ENCODE measurements around the gene TUFT1.

DNA sequence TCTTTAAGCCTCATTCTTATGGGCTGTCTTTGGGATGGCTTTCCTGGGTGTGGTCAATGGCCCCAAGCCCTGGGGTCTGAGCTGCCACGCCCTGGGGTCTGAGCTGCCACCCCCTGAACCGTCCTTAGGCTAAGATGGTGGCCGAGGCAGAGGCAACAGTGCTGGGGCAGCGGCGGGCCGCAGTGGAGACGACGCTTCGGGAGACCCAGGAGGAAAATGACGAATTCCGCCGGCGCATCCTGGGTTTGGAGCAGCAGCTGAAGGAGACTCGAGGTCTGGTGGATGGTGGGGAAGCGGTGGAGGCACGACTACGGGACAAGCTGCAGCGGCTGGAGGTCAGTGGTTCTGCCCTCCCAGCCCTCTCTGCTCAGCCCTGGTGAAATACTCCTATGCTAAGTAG lies 10.3 kb upstream of the TUFT1 start:
- TF ChIP-seq, protein P1, sequence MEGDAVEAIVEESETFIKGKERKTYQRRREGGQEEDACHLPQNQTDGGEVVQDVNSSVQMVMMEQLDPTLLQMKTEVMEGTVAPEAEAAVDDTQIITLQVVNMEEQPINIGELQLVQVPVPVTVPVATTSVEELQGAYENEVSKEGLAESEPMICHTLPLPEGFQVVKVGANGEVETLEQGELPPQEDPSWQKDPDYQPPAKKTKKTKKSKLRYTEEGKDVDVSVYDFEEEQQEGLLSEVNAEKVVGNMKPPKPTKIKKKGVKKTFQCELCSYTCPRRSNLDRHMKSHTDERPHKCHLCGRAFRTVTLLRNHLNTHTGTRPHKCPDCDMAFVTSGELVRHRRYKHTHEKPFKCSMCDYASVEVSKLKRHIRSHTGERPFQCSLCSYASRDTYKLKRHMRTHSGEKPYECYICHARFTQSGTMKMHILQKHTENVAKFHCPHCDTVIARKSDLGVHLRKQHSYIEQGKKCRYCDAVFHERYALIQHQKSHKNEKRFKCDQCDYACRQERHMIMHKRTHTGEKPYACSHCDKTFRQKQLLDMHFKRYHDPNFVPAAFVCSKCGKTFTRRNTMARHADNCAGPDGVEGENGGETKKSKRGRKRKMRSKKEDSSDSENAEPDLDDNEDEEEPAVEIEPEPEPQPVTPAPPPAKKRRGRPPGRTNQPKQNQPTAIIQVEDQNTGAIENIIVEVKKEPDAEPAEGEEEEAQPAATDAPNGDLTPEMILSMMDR (IDR thresholded peaks at IDR 0.05; ENCODE audit: poor library complexity, severe bottlenecking): no peak
- no peak for TF ChIP-seq SMC3 (conservative IDR thresholded peaks at IDR 0.05; ENCODE audit: poor library complexity)
